Endothelial cell of umbilical vein (primary cell): ENCODE measurements around the gene IPO4. TPM values are rescaled to one million over a fixed set of nuclear protein-coding genes. Genes with fewer than 3 reads are reported as not detected.
A peak's percentile ranks its signal among the peaks of the same experiment; 100 is the strongest.

Source experiments
- BruUV-seq: library from RNA; stranded (reverse); fragments of 400-500 nt; replicated peaks from 2 replicates; lab custom pipeline; 2021; lab: Mats Ljungman, UMichigan
- CTCF ChIA-PET: fragments of 300-600, 350-600 bp; sonication (Branson Sonifier 250); formaldehyde crosslinking; loops from one replicate; lab custom pipeline; 2021; ENCODE audit warnings: antibody characterized with exemption, inconsistent platforms; lab: Charles Lee
- POLR2A ChIA-PET: fragments of 300-600, 350-600 bp; sonication (Branson Sonifier 250); formaldehyde crosslinking; loops from one replicate; lab custom pipeline; 2021; ENCODE audit warnings: antibody characterized with exemption, inconsistent platforms; lab: Charles Lee
- DNase-seq: peaks from one replicate; pipeline ENCODE4 v3.0.0-alpha.2; 2011; ENCODE audit warnings: low read depth, low spot score
- FAIRE-seq: peaks from 2 replicates; lab custom pipeline; 2011; peaks lifted over from hg19 to GRCh38; lab: Jason Lieb, UNC
- H2AFZ ChIP-seq: 2 replicates; pipeline ENCODE4 v1.6.0; 2012; ENCODE audit warnings: low read depth, low read length, control low read depth, inconsistent platforms
- H3K27ac ChIP-seq: 2 replicates; pipeline ENCODE4 v1.5.1; 2011; ENCODE audit warnings: low read depth, mild to moderate bottlenecking, control low read depth, low read length, moderate library complexity; ENCODE audit not compliant: insufficient read depth
- H3K27me3 ChIP-seq, 2 experiments: 2 replicates each; pipeline versions ENCODE4 v1.6.0 to v1.6.1; 2011; ENCODE audit warnings: low read length in 2 of 2, mixed read lengths in 1 of 2; ENCODE audit not compliant: control insufficient read depth in 2 of 2, insufficient read depth in 2 of 2
- H3K36me3 ChIP-seq, 2 experiments: 2 replicates in 1 of 2; 3 replicates in 1 of 2; pipeline ENCODE4 v1.5.1; 2011; ENCODE audit warnings: low read length in 2 of 2, mild to moderate bottlenecking in 1 of 2, moderate library complexity in 1 of 2; ENCODE audit not compliant: control insufficient read depth in 2 of 2, insufficient read depth in 2 of 2; ENCODE audit errors: extremely low read depth in 1 of 2
- H3K4me1 ChIP-seq: 3 replicates; pipeline ENCODE4 v1.5.1; 2011; ENCODE audit warnings: mild to moderate bottlenecking, low read length; ENCODE audit not compliant: control insufficient read depth, insufficient read depth; ENCODE audit errors: extremely low read depth
- H3K4me2 ChIP-seq: 2 replicates; pipeline ENCODE4 v1.6.1; 2011; ENCODE audit warnings: low read length, control low read depth, mixed read lengths; ENCODE audit not compliant: insufficient read depth
- H3K4me3 ChIP-seq, 3 experiments: fragments of 200-600 bp in 1 of 3; sonication (generic), shearing (Covaris generic) in 1 of 3; replicated peaks in 1 of 3; 2 replicates each; pipeline ENCODE4 v1.5.1; 2011 to 2016; ENCODE audit warnings: control low read depth in 3 of 3, low read length in 3 of 3, mild to moderate bottlenecking in 2 of 3, inconsistent platforms in 1 of 3, low read depth in 1 of 3, moderate library complexity in 1 of 3; ENCODE audit not compliant: insufficient read depth in 1 of 3
- H3K79me2 ChIP-seq: 2 replicates; pipeline ENCODE4 v1.6.0; 2012; ENCODE audit warnings: low read length, inconsistent platforms; ENCODE audit not compliant: control insufficient read depth, insufficient read depth
- H3K9ac ChIP-seq: replicated peaks from 2 replicates; pipeline ENCODE3; 2011; ENCODE audit warnings: low read length, control low read depth; ENCODE audit not compliant: insufficient read depth; ENCODE audit errors: extremely low read depth
- H3K9me1 ChIP-seq: replicated peaks from 3 replicates; pipeline ENCODE4 v1.6.0; 2011; ENCODE audit warnings: mild to moderate bottlenecking, low read length; ENCODE audit not compliant: control insufficient read depth, insufficient read depth; ENCODE audit errors: extremely low read depth
- H3K9me3 ChIP-seq: replicated peaks from 2 replicates; pipeline ENCODE4 v1.5.1; 2012; ENCODE audit warnings: low read length, inconsistent platforms; ENCODE audit not compliant: control insufficient read depth, insufficient read depth
- H4K20me1 ChIP-seq: replicated peaks from 2 replicates; pipeline ENCODE3; 2011; ENCODE audit warnings: mild to moderate bottlenecking, low read length; ENCODE audit not compliant: control insufficient read depth, insufficient read depth; ENCODE audit errors: extremely low read depth
- EZH2 ChIP-seq: IDR thresholded peaks from 2 replicates; pipeline ENCODE4 v1.6.1; 2012; ENCODE audit warnings: borderline replicate concordance, low read depth, mild to moderate bottlenecking, moderate library complexity, low read length, inconsistent platforms; ENCODE audit not compliant: severe bottlenecking
- FOS ChIP-seq: IDR thresholded peaks from 2 replicates; pipeline ENCODE4 v1.6.1; 2011; ENCODE audit warnings: mild to moderate bottlenecking, low read length, moderate library complexity, borderline replicate concordance; ENCODE audit not compliant: insufficient read depth
- GATA2 ChIP-seq: IDR thresholded peaks from 2 replicates; pipeline ENCODE4 v1.7.0; 2011; ENCODE audit warnings: low read depth, mild to moderate bottlenecking, moderate library complexity, mixed read lengths, low read length; ENCODE audit not compliant: insufficient read length, insufficient read depth
- JUN ChIP-seq: IDR thresholded peaks from 2 replicates; pipeline ENCODE4 v1.6.1; 2011; ENCODE audit warnings: borderline replicate concordance, low read depth; ENCODE audit not compliant: insufficient read length, insufficient read depth
- MYC ChIP-seq: IDR thresholded peaks from one replicate; pipeline ENCODE4 v1.6.1; 2011; ENCODE audit warnings: mild to moderate bottlenecking, low read depth, low read length
- POLR2A ChIP-seq: IDR thresholded peaks from 2 replicates; pipeline ENCODE4 v1.6.1; 2012; ENCODE audit warnings: low read depth, mild to moderate bottlenecking, control low read depth, low read length
- POLR2AphosphoS5 ChIP-seq: IDR thresholded peaks from 2 replicates; pipeline ENCODE4 v1.6.1; 2012; ENCODE audit warnings: low read depth, mild to moderate bottlenecking, control low read depth, low read length, moderate library complexity; ENCODE audit not compliant: insufficient read depth
- dilution Hi-C: fragments of 300-500 bp; cut with MboI; formaldehyde crosslinking; loops from one replicate; pipeline ENCODE4 v1.15.0; 2019; ENCODE audit warnings: low sequenced_read_pairs; ENCODE audit not compliant: extremely low pct_ligation_motif_present
- intact Hi-C: fragments of 100-400 bp; cut with micrococcal nuclease; formaldehyde crosslinking; loops from one replicate; pipeline ENCODE4 v1.10.0; 2022
- polyA plus RNA-seq, 4 experiments: library from polyadenylated mRNA; depleted of rRNA in 3 of 4; stranded (reverse) in 3 of 4; unstranded in 1 of 4; fragments of >200 nt; gene quantifications; 2 replicates each; pipeline versions ENCODE4 v1.2.1 to v1.2.3, GENCODE V29; 2011 to 2012; ENCODE audit warnings: missing spikeins in 1 of 4
- total RNA-seq: library from RNA; stranded (reverse); gene quantifications from 2 replicates; pipeline ENCODE4 v1.2.3, GENCODE V29; 2021
- TF ChIP-seq, protein P1 (sequence below): IDR thresholded peaks from 2 replicates; pipeline ENCODE4 v1.6.1; 2011; ENCODE audit not compliant: insufficient read depth, insufficient read length
- TF ChIP-seq, protein P2 (sequence below), 2 donors: IDR thresholded peaks; 1 replicate in 1 of 2; 2 replicates in 1 of 2; pipeline ENCODE4 v1.5.1; 2011; ENCODE audit warnings: low read length in 2 of 2, mild to moderate bottlenecking in 2 of 2, moderate library complexity in 2 of 2, control low read depth in 1 of 2, inconsistent platforms in 1 of 2, low read depth in 1 of 2; ENCODE audit not compliant: insufficient read depth in 1 of 2; ENCODE audit errors: extremely low read depth in 1 of 2

Gene IPO4
- total and polyA plus RNA-seq, 2 donors (not counting 3 experiments of a cell fraction or from before 2014, with no cell fraction given) = 24.6 to 66.5 TPM

DNA sequence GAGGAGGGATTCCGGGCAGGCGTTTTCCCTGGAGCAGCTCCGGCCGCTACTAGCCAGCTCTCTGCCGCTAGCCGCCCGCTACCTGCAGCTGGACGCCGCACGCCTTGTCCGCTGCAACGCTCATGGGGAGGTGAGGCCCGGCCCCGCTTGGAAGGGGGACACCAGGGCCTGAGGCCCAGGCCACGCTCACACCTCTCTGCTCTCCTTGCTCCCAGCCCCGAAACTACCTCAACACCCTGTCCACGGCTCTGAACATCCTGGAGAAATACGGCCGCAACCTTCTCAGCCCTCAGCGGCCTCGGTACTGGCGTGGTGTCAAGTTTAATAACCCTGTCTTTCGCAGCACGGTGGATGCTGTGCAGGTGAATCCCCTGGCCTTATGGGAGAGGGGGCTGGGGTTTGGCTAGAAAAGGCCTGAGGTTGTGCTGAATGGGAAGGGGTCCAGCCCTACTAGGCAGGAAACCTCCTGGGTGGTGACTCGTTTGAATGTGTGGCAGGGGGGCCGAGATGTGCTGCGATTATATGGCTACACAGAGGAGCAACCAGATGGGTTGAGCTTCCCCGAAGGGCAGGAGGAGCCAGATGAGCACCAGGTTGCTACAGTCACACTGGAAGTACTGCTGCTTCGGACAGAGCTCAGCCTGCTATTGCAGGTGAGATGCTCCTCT lies 40.7 kb downstream of the IPO4 start:
- H3K36me3 ChIP-seq = peaks cover 2 to 25% of the 10 kb centered on the region in 2 experiments
- H2AFZ ChIP-seq = peak overlapping the region; percentile 68
- no peak overlapping the region for H3K27ac ChIP-seq
- FAIRE-seq (no peak), DNase-seq (no peak)
- H3K27me3 ChIP-seq = no peaks in the 10 kb centered on the region
- POLR2A ChIA-PET = interaction anchor here (2.0 kb wide), 1 partner anchor 12 kb away, joined by 8 read pairs; the partner anchor contains the start of gene PSME1
- peaks cover 25% of the 10 kb centered on the region for H3K79me2 ChIP-seq
- H4K20me1 ChIP-seq = no peaks in the 10 kb centered on the region
- BruUV-seq = TSS peak; percentile 45
- peak overlapping the region; percentile 59 to 83 (median 76) for H3K4me3 ChIP-seq
- dilution Hi-C loops = no loop called here
- CTCF ChIA-PET = interaction anchor here (1.0 to 7.8 kb wide), 6 partner anchors 12 to 149 kb away, joined by 6 to 63 read pairs (median 14); partner anchors contain the start of genes IRF9 and PSME1
- peak overlapping the region; percentile 70 for H3K4me2 ChIP-seq
- peaks cover 16% of the 10 kb centered on the region for H3K4me1 ChIP-seq
- H3K9me1 ChIP-seq = no peaks in the 10 kb centered on the region
- intact Hi-C loops = loop anchor here (1.0 to 5.0 kb wide), 7 partner anchors 12 to 284 kb away; partner anchors contain the start of genes CHMP4A, DHRS1, IPO4 and IRF9
- H3K9ac ChIP-seq = peak overlapping the region; percentile 43
- TF ChIP-seq POLR2A = no peak
- TF ChIP-seq MYC = no peak
- no peak for TF ChIP-seq EZH2
- TF ChIP-seq FOS = no peak
- TF ChIP-seq, protein P1, sequence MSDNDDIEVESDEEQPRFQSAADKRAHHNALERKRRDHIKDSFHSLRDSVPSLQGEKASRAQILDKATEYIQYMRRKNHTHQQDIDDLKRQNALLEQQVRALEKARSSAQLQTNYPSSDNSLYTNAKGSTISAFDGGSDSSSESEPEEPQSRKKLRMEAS = no peak
- no peak for TF ChIP-seq POLR2AphosphoS5
- no peak for TF ChIP-seq GATA2
- TF ChIP-seq, protein P2, sequence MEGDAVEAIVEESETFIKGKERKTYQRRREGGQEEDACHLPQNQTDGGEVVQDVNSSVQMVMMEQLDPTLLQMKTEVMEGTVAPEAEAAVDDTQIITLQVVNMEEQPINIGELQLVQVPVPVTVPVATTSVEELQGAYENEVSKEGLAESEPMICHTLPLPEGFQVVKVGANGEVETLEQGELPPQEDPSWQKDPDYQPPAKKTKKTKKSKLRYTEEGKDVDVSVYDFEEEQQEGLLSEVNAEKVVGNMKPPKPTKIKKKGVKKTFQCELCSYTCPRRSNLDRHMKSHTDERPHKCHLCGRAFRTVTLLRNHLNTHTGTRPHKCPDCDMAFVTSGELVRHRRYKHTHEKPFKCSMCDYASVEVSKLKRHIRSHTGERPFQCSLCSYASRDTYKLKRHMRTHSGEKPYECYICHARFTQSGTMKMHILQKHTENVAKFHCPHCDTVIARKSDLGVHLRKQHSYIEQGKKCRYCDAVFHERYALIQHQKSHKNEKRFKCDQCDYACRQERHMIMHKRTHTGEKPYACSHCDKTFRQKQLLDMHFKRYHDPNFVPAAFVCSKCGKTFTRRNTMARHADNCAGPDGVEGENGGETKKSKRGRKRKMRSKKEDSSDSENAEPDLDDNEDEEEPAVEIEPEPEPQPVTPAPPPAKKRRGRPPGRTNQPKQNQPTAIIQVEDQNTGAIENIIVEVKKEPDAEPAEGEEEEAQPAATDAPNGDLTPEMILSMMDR (IDR thresholded peaks at IDR 0.05; ENCODE audit: extremely low read depth in 1 of 2, insufficient read depth in 1 of 2, low read depth in 1 of 2, low read length in 2 of 2) = no peak
- TF ChIP-seq JUN = no peak
- H3K9me3 ChIP-seq = no peaks in the 10 kb centered on the region
